Cerebellar cortex (tissue), 1 donor: ENCODE data around the gene SMIM38.

ENCODE experiments used
- DNase-seq: peaks from one replicate; pipeline ENCODE4 v3.0.0-alpha.2; 2015; ENCODE audit warnings: low spot score

SMIM38 gene

GRCh38 chr11:69155302-69156234 is at the start of gene SMIM38:
TSS of gene SMIM38 (plus strand) at chr11:69155935. CDS start at chr11:69157847, 1,912 bp downstream.
- DNase-seq = peak; percentile 78

DNA sequence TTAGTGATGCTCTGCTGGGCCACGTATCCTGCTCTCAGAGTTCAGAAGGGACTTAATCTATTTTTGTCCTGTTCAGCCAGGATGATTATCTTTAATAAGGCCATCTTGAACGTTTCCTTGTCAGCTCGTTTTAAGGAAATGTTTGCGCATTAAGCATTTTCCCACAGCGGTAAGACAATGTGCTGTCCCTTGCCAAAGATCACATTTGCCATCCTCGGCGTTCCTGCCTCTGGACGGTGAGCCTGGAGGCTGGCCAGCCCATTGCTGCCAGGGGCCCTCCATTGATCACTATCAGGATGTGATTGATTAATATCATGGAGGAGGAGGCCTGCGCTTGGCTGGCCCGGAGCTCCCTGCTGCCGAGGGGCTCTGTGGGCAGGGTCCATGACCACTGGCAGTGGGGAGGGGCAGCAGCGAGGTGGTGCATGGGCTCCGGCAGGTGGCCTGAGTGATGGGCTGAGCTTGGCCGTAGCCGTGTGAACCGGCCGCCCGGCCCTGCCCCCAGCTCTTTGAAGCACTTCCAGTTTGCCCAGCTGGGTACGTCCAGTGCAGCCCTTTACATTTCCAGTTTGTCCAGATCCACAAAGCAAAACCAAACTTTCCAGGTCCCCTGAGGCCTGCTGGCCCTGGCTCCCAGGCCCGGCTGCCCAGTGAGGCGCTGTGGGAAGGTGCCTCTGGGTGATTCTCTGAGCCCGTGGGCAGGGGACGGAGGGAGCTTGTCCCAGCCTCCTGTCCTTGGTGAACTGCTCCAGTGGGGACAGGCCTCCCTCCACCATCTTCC is 49.5 kb upstream of the SMIM38 start:
- DNase-seq = no peak

DNA sequence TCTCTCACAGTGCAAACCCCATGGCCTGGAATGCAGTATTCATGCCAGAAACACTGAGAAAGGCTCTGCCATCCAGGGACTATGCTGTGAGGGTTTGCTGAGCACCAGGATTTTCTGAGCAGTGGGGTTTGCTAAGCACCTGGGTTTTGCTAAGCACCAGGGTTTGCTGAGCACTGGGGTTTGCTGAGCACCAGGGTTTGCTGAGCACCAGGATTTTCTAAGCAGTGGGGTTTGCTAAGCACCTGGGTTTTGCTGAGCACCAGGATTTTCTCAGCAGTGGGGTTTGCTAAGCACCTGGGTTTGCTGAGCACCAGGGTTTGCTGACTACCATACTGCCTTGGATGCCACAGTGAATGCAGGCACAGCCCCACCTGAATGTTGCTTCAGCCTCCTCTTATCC is 48.3 kb upstream of the SMIM38 start:
- DNase-seq = no peak

- no peak for DNase-seq
Measured at GRCh38 chr11:69108030-69108429, 47.7 kb upstream of the SMIM38 start.

GRCh38 chr11:69108559-69108958 is 47.2 kb upstream of the SMIM38 start:
- DNase-seq = no peak

DNA sequence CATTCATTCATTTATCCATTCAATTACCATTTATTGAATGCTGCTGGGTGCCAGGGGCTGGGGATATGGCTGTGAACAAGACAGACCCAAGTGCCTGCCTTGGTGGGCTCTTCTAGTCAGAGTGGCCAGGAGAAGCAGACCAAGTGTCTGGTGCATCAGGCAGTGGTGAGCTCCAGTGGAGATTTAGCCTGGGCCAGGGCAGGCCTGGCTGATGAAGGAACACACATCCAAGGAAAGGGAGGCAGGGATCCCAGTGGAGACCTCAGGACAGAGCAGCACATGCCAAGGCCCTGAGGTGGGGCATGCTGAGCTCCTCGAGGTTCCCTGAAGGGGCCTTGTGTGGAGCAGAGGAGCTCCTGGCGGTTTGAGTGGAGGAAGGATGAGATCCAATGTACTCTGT is 46.6 kb upstream of the SMIM38 start:
- no peak for DNase-seq

DNA sequence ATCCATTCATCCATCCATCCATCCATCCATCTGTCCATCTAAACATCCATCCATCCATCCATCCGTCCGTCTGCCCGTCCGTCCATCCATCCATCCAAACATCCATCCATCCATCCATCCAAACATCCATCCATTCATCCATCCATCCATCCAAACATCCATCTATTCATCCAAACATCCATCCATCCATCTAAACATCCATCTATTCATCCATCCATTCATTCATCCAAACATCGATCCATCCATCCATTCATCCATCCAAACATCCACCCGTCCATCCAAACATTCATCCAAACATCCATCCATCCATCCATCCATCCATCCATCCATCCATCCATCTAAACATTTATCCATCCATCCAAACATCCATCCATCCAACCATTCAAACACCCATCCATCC is 45.3 kb upstream of the SMIM38 start:
- DNase-seq = no peak

DNA sequence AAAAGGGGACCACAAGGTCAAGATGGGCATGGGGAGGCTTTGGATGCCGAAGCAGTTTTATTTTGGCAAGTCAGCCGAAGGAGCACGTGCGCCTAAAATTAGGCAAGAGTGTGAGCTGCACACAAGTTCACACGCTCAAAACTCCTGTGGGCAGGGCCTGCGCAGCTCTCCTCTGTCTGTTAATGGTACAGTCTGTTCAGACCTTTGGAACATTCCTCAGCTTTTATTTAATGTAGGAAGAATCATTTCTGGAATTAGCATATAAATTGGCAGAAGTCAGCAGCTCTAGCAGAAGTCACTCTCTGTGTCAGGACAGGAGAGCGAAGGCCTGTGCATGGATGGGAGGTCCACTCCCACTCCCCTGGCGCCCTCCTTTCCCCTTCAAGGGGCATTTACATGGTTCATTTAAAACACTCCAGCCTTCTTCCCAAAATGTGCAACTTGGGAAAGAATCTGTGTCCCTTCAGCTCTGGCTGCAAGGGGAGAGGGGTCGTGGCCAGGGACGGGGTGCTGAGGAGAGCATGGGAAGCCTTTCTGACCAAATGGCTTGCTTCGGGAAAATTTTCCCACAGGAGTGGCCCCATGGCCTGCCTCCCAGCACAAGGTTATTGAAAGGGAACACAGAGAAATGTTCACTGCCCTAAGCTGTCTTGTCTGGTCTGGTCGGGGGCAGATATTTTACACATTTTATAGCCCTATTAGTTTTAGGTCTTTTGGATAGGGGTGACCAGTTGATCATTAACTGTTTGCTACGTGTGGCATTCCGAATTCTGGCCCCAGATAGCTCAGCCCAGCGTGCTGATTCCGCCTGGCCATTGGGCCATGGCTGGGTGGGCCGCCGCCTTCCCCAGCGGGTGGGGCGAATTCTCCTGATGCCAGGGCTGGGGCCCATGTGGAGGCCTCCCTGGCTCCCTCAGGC is 43.9 kb upstream of the SMIM38 start:
- DNase-seq = no peak

DNA sequence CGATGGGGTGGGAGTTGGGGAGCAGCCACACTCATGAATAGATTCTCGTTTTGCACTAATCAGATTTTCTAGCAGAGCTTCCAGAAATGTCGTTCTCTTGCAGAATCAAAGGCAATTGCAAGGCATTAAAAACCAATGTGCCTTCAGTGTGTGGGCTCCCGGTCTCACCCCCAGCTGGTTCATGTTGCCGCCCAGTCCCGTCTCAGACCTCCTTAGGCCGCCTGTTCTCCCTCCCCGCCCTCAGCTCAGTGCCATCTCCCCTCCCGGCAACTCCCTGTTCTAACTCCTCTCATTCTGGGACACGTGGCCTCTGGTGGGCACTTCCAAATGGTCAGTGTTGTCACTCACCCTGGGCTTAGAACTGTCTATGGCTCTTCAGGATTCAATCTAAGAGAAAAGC is 42.5 kb upstream of the SMIM38 start:
- DNase-seq = no peak

DNA sequence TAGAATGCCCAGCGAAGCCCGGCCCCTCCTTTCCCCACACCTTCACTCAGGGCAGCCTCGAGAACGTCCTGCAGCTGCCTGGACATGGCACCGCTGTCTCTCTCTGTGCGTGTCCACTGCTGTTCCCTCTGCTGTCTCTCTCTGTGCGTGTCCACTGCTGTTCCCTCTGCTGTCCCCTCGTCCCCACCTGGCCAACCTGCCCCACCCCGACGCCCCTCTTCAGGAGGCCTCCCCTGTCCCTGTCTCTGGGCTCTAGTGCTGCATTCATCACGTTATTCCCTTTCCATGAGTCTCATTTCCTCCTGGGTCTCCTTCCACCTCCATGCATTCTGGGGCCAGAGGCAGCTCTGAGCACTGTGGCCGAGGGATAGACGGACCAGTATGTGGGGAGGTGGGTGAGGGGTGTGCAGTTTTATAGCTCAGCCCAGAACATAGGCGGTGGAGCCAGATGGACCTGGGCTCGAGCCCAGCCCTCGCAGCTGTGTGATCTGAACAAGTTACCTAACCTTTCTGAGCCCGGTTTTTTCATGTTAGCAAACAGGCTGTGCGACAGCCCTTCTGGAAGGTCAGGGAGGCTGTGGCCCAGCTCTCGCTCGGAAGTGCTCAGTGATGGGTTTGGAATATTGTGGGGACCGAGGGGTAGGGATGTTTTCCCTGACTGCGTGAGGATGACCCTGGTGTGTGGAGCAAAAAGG is 41.9 kb upstream of the SMIM38 start:
- no peak for DNase-seq

GRCh38 chr11:69114362-69114761 is 41.4 kb upstream of the SMIM38 start:
- DNase-seq = no peak

DNA sequence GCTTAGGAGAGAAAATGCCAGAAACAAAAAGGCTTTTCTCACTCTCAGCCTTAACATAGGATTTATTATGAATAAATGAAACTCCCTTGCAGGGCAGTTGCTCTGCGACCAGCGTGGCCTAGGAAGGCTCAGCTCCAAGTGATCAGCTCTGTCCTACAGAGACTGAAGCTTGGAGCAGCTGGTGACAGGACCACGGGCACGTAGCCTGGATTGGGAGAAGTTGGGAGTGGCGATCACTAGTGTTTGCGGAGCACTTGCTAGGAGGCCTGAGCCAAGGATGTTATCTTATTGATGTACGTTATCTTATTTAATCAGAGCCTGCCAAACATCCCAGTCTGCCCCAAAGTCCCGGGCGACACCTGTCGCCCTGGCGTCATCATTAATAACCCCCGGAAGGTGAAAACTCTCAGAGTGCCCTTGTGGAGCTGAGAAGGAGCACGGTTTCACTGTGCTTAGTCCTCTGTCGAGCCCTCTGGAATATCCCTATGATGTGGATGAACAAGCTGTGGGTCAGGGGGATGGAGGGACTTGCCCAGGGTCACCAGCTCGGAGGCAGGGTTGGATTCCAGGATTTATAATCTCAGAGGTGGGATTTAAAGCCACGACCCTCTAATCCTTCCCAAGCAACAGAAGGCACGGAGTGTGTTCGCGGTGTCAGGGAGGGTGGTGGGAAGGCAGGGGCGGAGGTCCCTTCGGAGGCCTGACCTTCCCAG is 40.8 kb upstream of the SMIM38 start:
- DNase-seq = no peak

DNA sequence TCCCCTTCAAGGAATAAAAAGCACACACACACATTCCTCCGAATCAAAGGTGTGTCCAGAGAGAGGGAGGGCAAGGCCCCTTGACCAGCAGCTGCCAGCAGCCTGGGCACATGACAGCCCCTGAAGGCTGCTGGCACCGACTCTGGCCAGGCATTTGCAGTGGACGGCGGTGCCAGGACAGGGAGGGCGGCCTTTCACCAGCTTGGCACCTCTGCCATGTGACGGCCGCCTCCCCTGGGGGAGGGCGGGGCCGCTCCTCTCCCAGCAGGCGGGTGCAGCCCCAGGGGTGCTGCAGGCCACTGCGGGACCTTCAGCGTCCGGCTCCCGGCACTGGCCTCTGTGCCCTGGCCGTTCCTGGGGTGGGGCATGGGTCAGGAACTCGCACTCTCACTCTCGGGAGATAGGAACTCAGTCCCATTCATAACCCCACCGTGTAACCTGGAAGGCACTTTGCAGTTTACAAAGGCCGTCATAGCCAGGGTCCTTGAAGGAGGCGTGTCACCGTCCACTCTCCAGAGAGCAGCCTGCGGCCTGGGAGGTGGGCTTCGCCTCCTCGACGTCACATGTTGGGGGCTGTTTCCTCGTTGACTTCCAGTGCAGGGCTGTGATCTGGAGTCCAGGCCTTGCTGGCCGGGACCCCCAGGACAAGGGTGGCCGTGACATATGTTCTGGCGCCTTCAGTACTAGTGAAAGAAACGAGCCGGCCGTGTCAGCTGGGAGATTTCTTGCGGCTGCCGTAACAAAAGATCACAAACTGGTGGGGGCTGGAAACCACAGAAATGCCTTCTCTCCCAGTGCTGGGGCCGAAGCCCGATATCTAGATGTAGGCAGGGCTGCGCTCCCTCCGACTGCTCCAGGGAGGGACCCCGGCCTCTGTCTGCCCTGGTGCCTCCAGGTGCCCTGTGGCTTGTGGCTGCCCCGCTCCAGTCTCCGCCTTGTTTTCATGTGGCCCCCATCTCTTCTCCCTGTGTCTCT is 39.9 kb upstream of the SMIM38 start:
- DNase-seq = no peak

DNA sequence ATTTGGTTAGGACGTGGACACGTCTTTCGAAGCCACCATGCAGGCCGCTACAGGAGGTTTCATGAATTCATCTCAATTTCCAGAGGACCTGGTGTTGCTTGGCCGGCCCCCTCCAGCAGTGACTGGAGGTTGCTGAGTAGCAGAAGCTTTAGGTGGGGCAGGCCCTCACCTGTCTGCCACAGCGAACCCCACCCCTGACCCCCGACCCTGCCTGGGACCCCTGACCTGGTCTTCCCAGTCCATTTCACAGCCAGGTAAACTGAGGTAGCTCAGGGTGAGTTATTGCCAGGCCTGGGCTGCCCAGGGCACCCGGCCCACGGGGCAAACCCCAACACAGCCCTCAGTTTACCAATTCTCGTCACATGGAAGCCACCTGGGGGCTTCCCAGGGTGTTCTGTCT is 39.1 kb upstream of the SMIM38 start:
- no peak for DNase-seq

GRCh38 chr11:69119190-69119589 is 36.5 kb upstream of the SMIM38 start:
- no peak for DNase-seq

DNA sequence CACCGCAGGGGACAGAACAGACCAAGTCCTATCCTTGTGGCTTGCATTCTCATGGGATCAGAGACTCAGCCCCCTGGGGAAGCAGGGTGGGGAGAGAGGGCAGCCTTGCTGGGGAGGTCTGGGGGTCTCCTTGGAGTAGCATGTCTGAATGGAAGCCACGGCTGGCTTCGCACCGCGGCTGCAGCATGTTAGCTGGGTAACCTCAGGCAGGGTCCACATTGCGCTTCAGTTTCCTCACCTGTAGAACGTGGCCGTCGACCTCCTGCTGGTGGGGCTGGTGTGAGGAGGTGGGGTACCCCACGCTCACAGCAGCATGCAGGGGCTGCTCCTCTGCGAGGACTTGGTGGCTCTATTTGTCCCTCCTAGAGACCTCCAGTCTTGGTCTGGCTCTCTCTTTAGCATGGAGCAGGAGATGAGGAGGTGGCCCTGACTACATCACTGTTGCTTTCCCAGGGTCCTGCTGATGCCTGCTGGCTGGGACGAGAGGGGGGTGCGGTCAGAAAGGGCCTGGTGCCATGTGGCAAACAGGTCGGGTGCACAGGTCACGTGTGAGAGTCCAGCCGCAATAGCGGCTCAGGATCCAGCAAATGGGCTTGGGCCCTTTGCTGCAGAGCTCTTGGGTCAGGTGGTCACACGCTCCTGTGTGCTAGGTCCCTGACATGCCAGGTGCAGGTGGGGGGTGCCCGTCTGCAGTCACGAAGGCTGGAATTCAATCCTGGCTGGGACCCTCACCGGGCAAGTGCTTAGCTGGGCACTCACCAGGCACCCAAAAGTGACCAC is 35.4 kb upstream of the SMIM38 start:
- no peak for DNase-seq

DNA sequence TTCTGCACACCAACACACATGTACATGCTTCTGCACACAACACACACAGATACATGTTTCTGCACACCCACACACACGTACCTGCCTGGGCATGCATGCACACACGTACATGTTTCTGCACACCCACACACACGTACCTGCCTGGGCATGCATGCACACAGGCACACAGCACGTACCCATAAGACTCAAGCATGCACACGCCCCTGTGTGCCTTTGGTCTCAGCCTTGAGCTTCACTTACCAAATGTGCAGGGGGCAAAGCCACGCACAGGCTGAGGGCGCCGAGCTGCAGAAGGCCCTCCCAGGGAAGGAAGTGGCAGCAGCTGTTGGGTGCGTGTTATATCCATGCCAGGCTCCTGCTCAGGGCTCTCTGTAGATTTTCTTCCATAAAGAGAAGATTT is 34.7 kb upstream of the SMIM38 start:
- DNase-seq = no peak

GRCh38 chr11:69121621-69122325 is 34.0 kb upstream of the SMIM38 start:
- DNase-seq = no peak
